Prostate gland (tissue), 2 donors: Measurements from ENCODE around the gene CCSER1. TPM values are rescaled to one million over a fixed set of nuclear protein-coding genes. Genes with fewer than 3 reads are reported as not detected.
A peak's percentile ranks its signal among the peaks of the same experiment; 100 is the strongest.

Source experiments
- DNase-seq: peaks from one replicate; pipeline ENCODE4 v3.0.0-alpha.2; 2019; ENCODE audit warnings: low spot score
- H3K27ac ChIP-seq, 2 donors: fragments of 200-600 bp; sonication (generic); 2 replicates each; pipeline ENCODE4 v1.5.1; 2017 to 2019
- H3K27me3 ChIP-seq: fragments of 200-600 bp; sonication (generic); replicated peaks from 2 replicates; pipeline ENCODE4 v1.5.1; 2019; ENCODE audit not compliant: insufficient read depth
- H3K36me3 ChIP-seq, 2 donors: fragments of 200-600 bp; sonication (generic); 1 replicate in 1 of 2; 2 replicates in 1 of 2; pipeline versions ENCODE4 v1.5.1 to v1.8.1; 2017 to 2019
- H3K4me1 ChIP-seq: fragments of 200-600 bp; sonication (generic); replicated peaks from 2 replicates; pipeline ENCODE4 v1.5.1; 2019
- H3K4me3 ChIP-seq, 2 donors: fragments of 200-600 bp; sonication (generic); 2 replicates each; pipeline ENCODE4 v1.5.1; 2017 to 2019
- H3K9me3 ChIP-seq: fragments of 200-600 bp; sonication (generic); 2 replicates; pipeline ENCODE4 v1.5.1; 2017
- POLR2A ChIP-seq: fragments of 450-650 bp; IDR thresholded peaks from one replicate; pipeline ENCODE4 v1.6.1; 2016; ENCODE audit warnings: antibody characterized with exemption, mild to moderate bottlenecking
- POLR2AphosphoS5 ChIP-seq: sonication (generic); formaldehyde crosslinking; IDR thresholded peaks from one replicate; pipeline ENCODE4 v1.6.1; 2017; ENCODE audit warnings: antibody characterized with exemption
- WGBS: methylation state at CpG from one replicate; pipeline ENCODE4 v1.1.5; 2018; 5-methylcytosine and 5-hydroxymethylcytosine counted together
- intact Hi-C: fragments of 100-400 bp; cut with DNase I; formaldehyde crosslinking; loops from one replicate; pipeline ENCODE4 v1.14.2; 2022
- total RNA-seq, 2 donors: library from RNA; depleted of rRNA; stranded (reverse); fragments of >200 nt; gene quantifications; one replicate each; pipeline ENCODE4 v1.1.0, GENCODE V29; 2016
- TF ChIP-seq, protein P1 (sequence below), 4 experiments: fragments of 200-600 bp in 2 of 4; fragments of 450-650 bp in 2 of 4; sonication (generic) in 2 of 4; IDR thresholded peaks; 1 replicate in 3 of 4; 2 replicates in 1 of 4; pipeline ENCODE4 v1.5.1; 2016 to 2019; ENCODE audit warnings: antibody characterized with exemption in 4 of 4, mild to moderate bottlenecking in 2 of 4, moderate library complexity in 2 of 4

The CCSER1 gene
- total RNA-seq, 2 donors from 2014 or later = 11.9 to 32.2 TPM

DNA sequence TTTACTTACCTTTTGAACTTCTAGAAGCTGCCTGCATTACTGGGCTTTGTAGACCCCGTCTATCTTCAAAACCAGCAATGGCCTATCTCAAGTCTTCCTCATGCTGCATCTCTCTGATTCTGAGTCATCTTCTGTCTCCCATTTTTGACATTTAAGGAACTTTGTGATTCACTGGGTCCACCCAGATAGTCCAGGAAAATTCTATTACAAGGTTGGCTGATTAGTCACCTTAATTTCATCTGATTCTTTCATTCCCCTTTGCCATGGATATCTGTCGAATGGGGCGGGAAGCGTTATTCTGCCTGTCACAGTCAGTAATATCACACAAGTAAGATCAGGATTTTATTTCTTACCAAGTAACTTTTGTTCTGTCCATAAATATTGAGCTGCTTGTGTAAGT is 618.0 kb downstream of the CCSER1 start:
- Histone ChIP-seq H3K4me3 (no peak overlapping the region), H3K9me3 (no peaks in the 10 kb centered on the region), H3K27ac (no peak overlapping the region), H3K36me3 (no peaks in the 10 kb centered on the region), H3K27me3 (no peaks in the 10 kb centered on the region), H3K4me1 (no peaks in the 10 kb centered on the region)
- no peak for DNase-seq
- intact Hi-C loops = no loop called here
- TF ChIP-seq, protein P1, sequence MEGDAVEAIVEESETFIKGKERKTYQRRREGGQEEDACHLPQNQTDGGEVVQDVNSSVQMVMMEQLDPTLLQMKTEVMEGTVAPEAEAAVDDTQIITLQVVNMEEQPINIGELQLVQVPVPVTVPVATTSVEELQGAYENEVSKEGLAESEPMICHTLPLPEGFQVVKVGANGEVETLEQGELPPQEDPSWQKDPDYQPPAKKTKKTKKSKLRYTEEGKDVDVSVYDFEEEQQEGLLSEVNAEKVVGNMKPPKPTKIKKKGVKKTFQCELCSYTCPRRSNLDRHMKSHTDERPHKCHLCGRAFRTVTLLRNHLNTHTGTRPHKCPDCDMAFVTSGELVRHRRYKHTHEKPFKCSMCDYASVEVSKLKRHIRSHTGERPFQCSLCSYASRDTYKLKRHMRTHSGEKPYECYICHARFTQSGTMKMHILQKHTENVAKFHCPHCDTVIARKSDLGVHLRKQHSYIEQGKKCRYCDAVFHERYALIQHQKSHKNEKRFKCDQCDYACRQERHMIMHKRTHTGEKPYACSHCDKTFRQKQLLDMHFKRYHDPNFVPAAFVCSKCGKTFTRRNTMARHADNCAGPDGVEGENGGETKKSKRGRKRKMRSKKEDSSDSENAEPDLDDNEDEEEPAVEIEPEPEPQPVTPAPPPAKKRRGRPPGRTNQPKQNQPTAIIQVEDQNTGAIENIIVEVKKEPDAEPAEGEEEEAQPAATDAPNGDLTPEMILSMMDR (IDR thresholded peaks at IDR 0.05) = no peak
- no peak for TF ChIP-seq POLR2AphosphoS5
- no peak for TF ChIP-seq POLR2A
- 93% methylated on average over 4 of the region's 4 CpGs for WGBS

- intact Hi-C loops = no loop called here
- Histone ChIP-seq H3K27me3 (no peaks in the 10 kb centered on the region), H3K4me1 (no peaks in the 10 kb centered on the region), H3K9me3 (no peaks in the 10 kb centered on the region), H3K36me3 (no peaks in the 10 kb centered on the region), H3K4me3 (no peak overlapping the region), H3K27ac (no peak overlapping the region)
- no peak for TF ChIP-seq POLR2AphosphoS5
- no peak for DNase-seq
Measured at GRCh38 chr4:90753068-90753467, 625.9 kb downstream of the CCSER1 start.

DNA sequence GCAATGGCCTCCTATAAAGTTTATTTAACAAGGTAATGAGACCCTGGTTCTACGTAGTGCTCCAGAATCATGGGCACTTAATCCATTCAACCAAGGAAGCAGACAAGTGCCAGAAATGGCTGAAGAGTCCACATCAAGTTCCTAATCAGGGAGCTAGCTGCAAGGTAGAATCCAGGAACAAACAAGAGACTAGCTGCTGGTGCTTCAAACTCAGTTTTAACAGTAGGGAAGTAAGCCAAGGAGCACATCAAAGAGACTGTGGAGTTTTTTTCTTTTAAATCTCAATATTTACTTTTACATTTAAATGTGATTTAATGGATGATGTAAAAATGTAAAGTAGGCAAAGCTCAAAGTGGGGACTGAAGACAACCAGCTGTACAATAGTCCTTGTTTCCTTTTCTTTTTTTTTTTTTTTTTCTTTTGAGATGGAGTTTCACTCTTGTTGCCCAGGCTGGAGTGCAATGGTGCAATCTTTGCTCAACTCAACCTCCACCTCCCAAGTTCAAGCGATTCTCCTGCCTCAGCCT is 630.4 kb downstream of the CCSER1 start:
- Histone ChIP-seq H3K4me1 (no peaks in the 10 kb centered on the region), H3K36me3 (no peaks in the 10 kb centered on the region), H3K27ac (no peak overlapping the region), H3K4me3 (no peak overlapping the region), H3K27me3 (no peaks in the 10 kb centered on the region), H3K9me3 (no peaks in the 10 kb centered on the region)
- TF ChIP-seq POLR2A = no peak
- peak; percentile 38 for TF ChIP-seq POLR2AphosphoS5
- 40% methylated on average over 2 of the region's 2 CpGs for WGBS
- no peak for DNase-seq
- intact Hi-C loops = no loop called here

DNA sequence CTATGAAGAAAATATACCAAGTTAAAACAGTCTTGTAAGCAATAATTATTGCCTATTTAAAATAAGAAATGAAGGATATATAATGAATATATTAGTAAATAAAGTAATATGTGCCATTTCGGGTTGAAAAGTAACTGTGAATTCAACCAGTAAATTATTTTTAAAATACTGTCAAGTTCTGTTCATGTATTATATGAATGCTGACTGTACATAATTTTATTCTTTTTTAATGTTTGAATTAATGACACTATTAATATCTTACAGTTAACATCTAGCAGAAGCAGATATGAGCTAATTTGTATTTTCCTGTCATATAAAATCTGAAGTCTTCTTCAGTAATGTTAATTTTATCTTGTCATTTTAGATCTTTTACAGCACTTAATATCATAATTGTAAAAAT is 632.9 kb downstream of the CCSER1 start:
- no peak for TF ChIP-seq POLR2AphosphoS5
- TF ChIP-seq POLR2A = no peak
- TF ChIP-seq, protein P1 (IDR thresholded peaks at IDR 0.05) = no peak
- Histone ChIP-seq H3K27ac (no peak overlapping the region), H3K4me3 (no peak overlapping the region), H3K36me3 (no peaks in the 10 kb centered on the region), H3K27me3 (no peaks in the 10 kb centered on the region), H3K4me1 (no peaks in the 10 kb centered on the region), H3K9me3 (no peaks in the 10 kb centered on the region)
- 90% methylated on average over 1 of the region's 1 CpG for WGBS
- intact Hi-C loops = no loop called here
- DNase-seq = no peak

- Histone ChIP-seq H3K27me3 (no peaks in the 10 kb centered on the region), H3K4me3 (no peak overlapping the region), H3K9me3 (no peaks in the 10 kb centered on the region), H3K4me1 (no peaks in the 10 kb centered on the region), H3K27ac (no peak overlapping the region), H3K36me3 (no peaks in the 10 kb centered on the region)
- WGBS = 44% methylated on average over 2 of the region's 2 CpGs
- intact Hi-C loops = no loop called here
- TF ChIP-seq, protein P1 (IDR thresholded peaks at IDR 0.05) = no peak
- no peak for TF ChIP-seq POLR2AphosphoS5
- TF ChIP-seq POLR2A = no peak
- DNase-seq = no peak
Measured at GRCh38 chr4:90766837-90767236, 639.6 kb downstream of the CCSER1 start.

DNA sequence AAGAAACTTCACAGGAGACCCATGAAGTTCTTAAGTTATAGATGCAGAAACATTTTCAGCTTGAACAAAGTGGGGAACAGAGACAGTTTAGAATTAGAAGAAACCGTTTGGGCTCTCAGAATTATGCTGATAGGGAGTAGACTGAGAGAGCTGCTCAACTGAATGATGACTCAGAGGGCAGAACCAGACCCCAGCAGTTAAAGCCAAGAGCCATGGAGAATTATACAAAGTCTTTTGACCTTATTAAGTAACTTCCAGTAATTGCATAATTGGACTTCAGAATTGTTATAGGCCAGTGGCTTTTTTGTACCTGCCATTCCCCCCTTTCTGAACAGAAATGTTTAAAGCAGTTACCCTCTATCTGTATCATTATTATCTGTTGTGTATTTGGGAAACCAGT is 642.1 kb downstream of the CCSER1 start:
- TF ChIP-seq POLR2A (no peak), POLR2AphosphoS5 (no peak)
- TF ChIP-seq, protein P1 (IDR thresholded peaks at IDR 0.05) = no peak
- H3K36me3 ChIP-seq = no peaks in the 10 kb centered on the region
- 90% methylated on average over 1 of the region's 1 CpG for WGBS
- no peak for DNase-seq
- H3K27ac ChIP-seq = no peak overlapping the region
- no peaks in the 10 kb centered on the region for H3K4me1 ChIP-seq
- intact Hi-C loops = no loop called here
- no peak overlapping the region for H3K4me3 ChIP-seq
- no peaks in the 10 kb centered on the region for H3K27me3 ChIP-seq
- no peaks in the 10 kb centered on the region for H3K9me3 ChIP-seq
